Skeletal muscle tissue (tissue), 4 donors: ENCODE measurements around the gene CHSY3. TPM values are rescaled to one million over a fixed set of nuclear protein-coding genes. Genes with fewer than 3 reads are reported as not detected.

Source experiments
- H3K27ac ChIP-seq: one replicate; pipeline ENCODE4 v1.7.0; 2013; ENCODE audit warnings: mild to moderate bottlenecking, low read depth, low read length, inconsistent platforms
- H3K27me3 ChIP-seq, 3 donors: one replicate each; pipeline ENCODE4 v1.7.0; 2013; ENCODE audit warnings: low read length in 3 of 3; ENCODE audit not compliant: control insufficient read depth in 3 of 3, insufficient read depth in 3 of 3
- H3K36me3 ChIP-seq, 3 donors: one replicate each; pipeline ENCODE4 v1.7.0; 2013; ENCODE audit warnings: low read length in 3 of 3; ENCODE audit not compliant: control insufficient read depth in 3 of 3, insufficient read depth in 3 of 3
- H3K4me1 ChIP-seq, 3 donors: one replicate each; pipeline ENCODE4 v1.7.0; 2013; ENCODE audit warnings: low read length in 3 of 3, mild to moderate bottlenecking in 3 of 3; ENCODE audit not compliant: control insufficient read depth in 3 of 3, insufficient read depth in 3 of 3
- H3K4me3 ChIP-seq, 3 donors: one replicate each; pipeline ENCODE4 v1.7.0; 2013; ENCODE audit warnings: low read length in 3 of 3
- H3K9ac ChIP-seq, 3 donors: one replicate each; pipeline ENCODE4 v1.7.0; 2013; ENCODE audit warnings: low read length in 3 of 3, mild to moderate bottlenecking in 3 of 3, moderate library complexity in 2 of 3, low read depth in 1 of 3
- H3K9me3 ChIP-seq, 3 donors: one replicate each; pipeline ENCODE4 v1.7.0; 2013; ENCODE audit warnings: low read length in 3 of 3; ENCODE audit not compliant: control insufficient read depth in 3 of 3
- total RNA-seq: library from RNA; depleted of rRNA; stranded (reverse); fragments of >200 nt; gene quantifications from one replicate; pipeline ENCODE4 v1.2.3, GENCODE V29; 2014
- donor health status: Osteomylitis.

The CHSY3 gene
- total RNA-seq, 1 donor from 2014 or later, result 12.5 TPM

GRCh38 chr5:130158036-130158435, 253.8 kb downstream of the CHSY3 start:
- Histone ChIP-seq H3K36me3 (no peaks in the 10 kb centered on the region), H3K9me3 (no peaks in the 10 kb centered on the region), H3K27ac (no peak overlapping the region), H3K27me3 (no peaks in the 10 kb centered on the region), H3K4me1 (no peaks in the 10 kb centered on the region), H3K4me3 (no peak overlapping the region), H3K9ac (no peak overlapping the region)

- Histone ChIP-seq H3K4me1 (no peaks in the 10 kb centered on the region), H3K9ac (no peak overlapping the region), H3K27ac (no peak overlapping the region), H3K9me3 (no peaks in the 10 kb centered on the region), H3K27me3 (no peaks in the 10 kb centered on the region), H3K4me3 (no peak overlapping the region), H3K36me3 (no peaks in the 10 kb centered on the region)
Measured at GRCh38 chr5:130159968-130160367, 255.7 kb downstream of the CHSY3 start.

GRCh38 chr5:130164966-130165365, 260.7 kb downstream of the CHSY3 start:
- Histone ChIP-seq H3K36me3 (no peaks in the 10 kb centered on the region), H3K9me3 (no peaks in the 10 kb centered on the region), H3K27me3 (no peaks in the 10 kb centered on the region), H3K27ac (no peak overlapping the region), H3K4me3 (no peak overlapping the region), H3K9ac (no peak overlapping the region), H3K4me1 (no peaks in the 10 kb centered on the region)

GRCh38 chr5:130166839-130167490, 262.7 kb downstream of the CHSY3 start:
- no peak overlapping the region for H3K4me3 ChIP-seq

GRCh38 chr5:130168211-130168610, 263.9 kb downstream of the CHSY3 start:
- H3K9ac ChIP-seq, result no peak overlapping the region
- no peaks in the 10 kb centered on the region for H3K27me3 ChIP-seq
- H3K27ac ChIP-seq, result no peak overlapping the region
- H3K4me1 ChIP-seq, result no peaks in the 10 kb centered on the region
- H3K4me3 ChIP-seq, result no peak overlapping the region
- no peaks in the 10 kb centered on the region for H3K36me3 ChIP-seq
- H3K9me3 ChIP-seq, result no peaks in the 10 kb centered on the region

More at GRCh38 chr5:130166839-130167490, 262.7 kb downstream of the CHSY3 start:
- Histone ChIP-seq H3K4me1 (no peaks in the 10 kb centered on the region), H3K36me3 (no peaks in the 10 kb centered on the region), H3K27ac (no peak overlapping the region), H3K9ac (no peak overlapping the region), H3K9me3 (no peaks in the 10 kb centered on the region), H3K27me3 (no peaks in the 10 kb centered on the region)

- no peaks in the 10 kb centered on the region for H3K27me3 ChIP-seq
- H3K9ac ChIP-seq, result no peak overlapping the region
- H3K4me1 ChIP-seq, result no peaks in the 10 kb centered on the region
- no peaks in the 10 kb centered on the region for H3K9me3 ChIP-seq
- no peaks in the 10 kb centered on the region for H3K36me3 ChIP-seq
- no peak overlapping the region for H3K4me3 ChIP-seq
- no peak overlapping the region for H3K27ac ChIP-seq
Measured at GRCh38 chr5:130171699-130172098, 267.4 kb downstream of the CHSY3 start.

GRCh38 chr5:130183115-130183514, 278.9 kb downstream of the CHSY3 start:
- H3K27ac ChIP-seq, result no peak overlapping the region
- H3K27me3 ChIP-seq, result no peaks in the 10 kb centered on the region
- no peak overlapping the region for H3K4me3 ChIP-seq
- H3K9me3 ChIP-seq, result no peaks in the 10 kb centered on the region
- H3K4me1 ChIP-seq, result no peaks in the 10 kb centered on the region
- H3K9ac ChIP-seq, result no peak overlapping the region
- peaks cover 0 to 5% (median 0%) of the 10 kb centered on the region in 3 donors for H3K36me3 ChIP-seq

- no peaks in the 10 kb centered on the region for H3K4me1 ChIP-seq
- H3K9ac ChIP-seq, result no peak overlapping the region
- no peaks in the 10 kb centered on the region for H3K36me3 ChIP-seq
- no peak overlapping the region for H3K27ac ChIP-seq
- no peaks in the 10 kb centered on the region for H3K9me3 ChIP-seq
- H3K4me3 ChIP-seq, result no peak overlapping the region
- no peaks in the 10 kb centered on the region for H3K27me3 ChIP-seq
Measured at GRCh38 chr5:130189961-130190360, 285.7 kb downstream of the CHSY3 start.

- Histone ChIP-seq H3K27ac (no peak overlapping the region), H3K9me3 (no peaks in the 10 kb centered on the region), H3K4me3 (no peak overlapping the region), H3K4me1 (no peaks in the 10 kb centered on the region), H3K36me3 (no peaks in the 10 kb centered on the region), H3K9ac (no peak overlapping the region), H3K27me3 (no peaks in the 10 kb centered on the region)
Measured at GRCh38 chr5:130198927-130199326, 294.7 kb downstream of the CHSY3 start.

GRCh38 chr5:130206686-130207085, 302.4 kb downstream of the CHSY3 start:
- Histone ChIP-seq H3K9me3 (no peaks in the 10 kb centered on the region), H3K4me1 (no peaks in the 10 kb centered on the region), H3K9ac (no peak overlapping the region), H3K36me3 (no peaks in the 10 kb centered on the region), H3K27ac (no peak overlapping the region), H3K27me3 (no peaks in the 10 kb centered on the region), H3K4me3 (no peak overlapping the region)
